Type B pancreatic cell (in vitro differentiated cells): ENCODE measurements around the gene INO80E. TPM values are rescaled to one million over a fixed set of nuclear protein-coding genes. Genes with fewer than 3 reads are reported as not detected.

Source experiments
- DNase-seq: peaks from one replicate; pipeline ENCODE4 v3.0.0; 2021; ENCODE audit warnings: mixed read lengths; ENCODE audit not compliant: unreplicated experiment; ENCODE audit errors: extremely low spot score
- H3K27ac Mint-ChIP-seq: 2 replicates; pipeline ENCODE4 v1.8.0; 2021; ENCODE audit warnings: mild to moderate bottlenecking, mixed read lengths
- H3K27me3 Mint-ChIP-seq: 2 replicates; pipeline ENCODE4 v1.8.0; 2021; ENCODE audit warnings: mixed read lengths
- H3K36me3 Mint-ChIP-seq: 2 replicates; pipeline ENCODE4 v1.8.0; 2021; ENCODE audit warnings: mixed read lengths
- H3K4me1 Mint-ChIP-seq: one replicate; pipeline ENCODE4 v1.8.0; 2021; ENCODE audit warnings: mixed read lengths; ENCODE audit not compliant: unreplicated experiment
- H3K4me3 Mint-ChIP-seq: 2 replicates; pipeline ENCODE4 v1.8.0; 2021; ENCODE audit warnings: mild to moderate bottlenecking, mixed read lengths
- H3K9me3 Mint-ChIP-seq: 2 replicates; pipeline ENCODE4 v1.8.0; 2021; ENCODE audit warnings: mixed read lengths
- total RNA-seq: library from RNA; stranded (reverse); gene quantifications from 2 replicates; pipeline ENCODE4 v1.2.1, GENCODE V29; 2021; ENCODE audit warnings: low replicate concordance
- TF ChIP-seq, protein P1 (sequence below): fragments of 200-600 bp; sonication (generic); conservative IDR thresholded peaks from 2 replicates; pipeline ENCODE4 v1.5.0; 2021; ENCODE audit warnings: antibody characterized with exemption, mild to moderate bottlenecking

Gene INO80E
- total RNA-seq, 1 donor from 2014 or later = 78.7 TPM

DNA sequence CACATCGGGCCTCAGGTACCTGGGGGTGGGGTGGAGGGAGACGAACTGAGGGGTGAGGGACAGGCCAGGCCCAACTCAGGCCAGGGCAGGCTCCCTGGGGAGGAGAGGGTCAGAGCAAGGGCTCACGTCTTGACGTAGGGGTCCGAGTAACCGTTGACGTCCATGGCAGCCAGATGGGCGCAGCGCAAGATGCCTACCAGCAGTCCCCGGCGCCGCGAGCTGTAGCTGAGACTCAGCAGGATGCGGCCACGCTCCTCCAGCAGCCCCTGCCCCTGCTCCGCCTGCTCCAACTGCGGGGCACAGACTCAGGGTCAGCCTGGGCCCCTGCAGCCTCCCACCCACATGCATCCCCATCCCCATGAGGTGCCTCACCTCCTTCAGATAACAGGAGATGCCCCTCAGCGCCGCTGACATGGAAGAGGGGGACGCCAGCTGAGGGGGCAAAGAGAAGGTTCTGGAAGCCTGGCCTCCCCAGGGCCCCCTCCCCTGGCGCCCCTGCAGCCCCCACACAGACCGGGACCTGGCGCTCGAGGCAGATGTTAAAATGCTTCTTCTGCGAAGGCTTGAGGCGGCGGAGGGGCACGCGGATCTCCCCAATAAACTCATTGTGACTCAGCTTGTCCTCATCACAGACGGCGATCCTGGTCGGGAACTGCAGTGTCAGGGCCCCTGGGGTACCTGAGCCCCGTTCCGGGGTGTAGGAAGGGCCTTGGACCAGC is 10.8 kb downstream of the INO80E start:
- Mint-ChIP-seq H3K4me1 (peaks cover under 1% of the 10 kb centered on the region), H3K4me3 (no peak overlapping the region), H3K36me3 (no peaks in the 10 kb centered on the region), H3K27me3 (peaks cover 23% of the 10 kb centered on the region), H3K9me3 (no peaks in the 10 kb centered on the region), H3K27ac (no peak overlapping the region)
- TF ChIP-seq, protein P1, sequence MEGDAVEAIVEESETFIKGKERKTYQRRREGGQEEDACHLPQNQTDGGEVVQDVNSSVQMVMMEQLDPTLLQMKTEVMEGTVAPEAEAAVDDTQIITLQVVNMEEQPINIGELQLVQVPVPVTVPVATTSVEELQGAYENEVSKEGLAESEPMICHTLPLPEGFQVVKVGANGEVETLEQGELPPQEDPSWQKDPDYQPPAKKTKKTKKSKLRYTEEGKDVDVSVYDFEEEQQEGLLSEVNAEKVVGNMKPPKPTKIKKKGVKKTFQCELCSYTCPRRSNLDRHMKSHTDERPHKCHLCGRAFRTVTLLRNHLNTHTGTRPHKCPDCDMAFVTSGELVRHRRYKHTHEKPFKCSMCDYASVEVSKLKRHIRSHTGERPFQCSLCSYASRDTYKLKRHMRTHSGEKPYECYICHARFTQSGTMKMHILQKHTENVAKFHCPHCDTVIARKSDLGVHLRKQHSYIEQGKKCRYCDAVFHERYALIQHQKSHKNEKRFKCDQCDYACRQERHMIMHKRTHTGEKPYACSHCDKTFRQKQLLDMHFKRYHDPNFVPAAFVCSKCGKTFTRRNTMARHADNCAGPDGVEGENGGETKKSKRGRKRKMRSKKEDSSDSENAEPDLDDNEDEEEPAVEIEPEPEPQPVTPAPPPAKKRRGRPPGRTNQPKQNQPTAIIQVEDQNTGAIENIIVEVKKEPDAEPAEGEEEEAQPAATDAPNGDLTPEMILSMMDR = no peak
- DNase-seq = no peak

DNA sequence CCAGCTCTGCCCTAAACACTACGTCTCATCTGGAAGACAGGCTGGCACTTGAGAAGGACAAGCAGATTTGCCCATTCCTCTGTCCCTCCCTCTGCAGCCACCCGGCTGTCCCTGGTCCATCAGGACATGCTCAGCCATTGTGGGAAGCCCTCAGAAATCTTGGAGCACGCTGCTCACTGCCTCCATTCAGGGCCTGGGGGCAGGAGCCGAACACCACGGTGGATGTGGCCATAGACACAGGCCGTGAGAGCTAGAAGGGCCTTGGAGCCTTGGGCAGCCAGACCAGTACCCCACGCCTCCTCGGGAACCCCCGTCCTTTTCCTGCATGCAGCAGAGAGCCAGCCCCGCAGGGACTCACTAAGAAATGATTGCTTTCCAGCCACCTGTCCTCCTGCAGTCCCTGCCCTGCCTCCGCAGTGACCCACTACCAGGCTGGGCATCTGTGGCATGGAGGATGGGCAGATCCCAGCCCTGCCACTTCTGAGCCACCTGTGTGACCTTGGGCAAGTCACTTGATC is 11.4 kb downstream of the INO80E start:
- Mint-ChIP-seq H3K9me3 (no peaks in the 10 kb centered on the region), H3K27ac (no peak overlapping the region), H3K4me3 (no peak overlapping the region), H3K36me3 (no peaks in the 10 kb centered on the region), H3K4me1 (peaks cover 4% of the 10 kb centered on the region), H3K27me3 (peaks cover 29% of the 10 kb centered on the region)
- no peak for DNase-seq
- TF ChIP-seq, protein P1 = no peak

DNA sequence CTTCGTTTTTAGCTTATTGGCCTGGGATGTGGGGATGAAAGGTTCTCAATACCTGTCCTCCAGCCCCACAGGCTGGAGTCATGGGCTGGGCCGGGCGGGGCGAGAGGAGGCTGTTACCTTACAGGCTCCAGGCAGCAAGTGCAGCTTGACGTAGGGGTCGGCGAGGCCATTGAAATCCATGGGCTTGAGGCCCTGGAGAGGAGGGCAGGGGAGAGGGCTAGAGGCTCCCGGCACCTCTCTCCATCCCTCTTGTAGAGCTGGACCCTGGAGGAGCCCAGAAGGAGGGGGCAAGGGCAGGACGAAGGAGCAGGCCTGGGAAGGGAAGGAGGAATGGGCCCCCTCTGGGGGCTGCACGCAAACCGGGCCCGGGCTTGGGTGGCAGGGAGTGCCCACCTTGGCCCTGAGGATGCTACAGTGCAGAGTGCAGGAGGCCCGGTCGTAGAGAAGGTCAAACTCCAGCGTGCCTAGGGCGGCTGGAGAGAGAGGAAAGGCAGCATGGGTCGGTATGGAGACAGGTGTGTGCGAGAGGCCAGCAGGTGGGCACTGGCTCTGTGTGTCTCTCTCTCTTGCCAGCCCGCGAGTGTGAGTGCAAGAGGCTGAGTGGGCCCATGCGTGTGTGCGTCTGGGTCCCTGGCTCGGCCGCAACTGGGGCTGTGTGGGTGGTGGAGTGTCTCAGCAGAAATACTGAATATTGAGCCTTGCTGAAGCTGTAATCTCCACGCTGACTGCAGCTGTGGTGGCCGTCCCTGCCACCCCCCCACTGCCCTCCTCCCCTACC is 13.2 kb downstream of the INO80E start:
- Mint-ChIP-seq H3K27ac (no peak overlapping the region), H3K4me3 (peak overlapping the region; percentile 76), H3K9me3 (no peaks in the 10 kb centered on the region), H3K36me3 (no peaks in the 10 kb centered on the region), H3K27me3 (peaks cover 29% of the 10 kb centered on the region), H3K4me1 (peaks cover 4% of the 10 kb centered on the region)
- TF ChIP-seq, protein P1 = no peak
- DNase-seq = no peak

DNA sequence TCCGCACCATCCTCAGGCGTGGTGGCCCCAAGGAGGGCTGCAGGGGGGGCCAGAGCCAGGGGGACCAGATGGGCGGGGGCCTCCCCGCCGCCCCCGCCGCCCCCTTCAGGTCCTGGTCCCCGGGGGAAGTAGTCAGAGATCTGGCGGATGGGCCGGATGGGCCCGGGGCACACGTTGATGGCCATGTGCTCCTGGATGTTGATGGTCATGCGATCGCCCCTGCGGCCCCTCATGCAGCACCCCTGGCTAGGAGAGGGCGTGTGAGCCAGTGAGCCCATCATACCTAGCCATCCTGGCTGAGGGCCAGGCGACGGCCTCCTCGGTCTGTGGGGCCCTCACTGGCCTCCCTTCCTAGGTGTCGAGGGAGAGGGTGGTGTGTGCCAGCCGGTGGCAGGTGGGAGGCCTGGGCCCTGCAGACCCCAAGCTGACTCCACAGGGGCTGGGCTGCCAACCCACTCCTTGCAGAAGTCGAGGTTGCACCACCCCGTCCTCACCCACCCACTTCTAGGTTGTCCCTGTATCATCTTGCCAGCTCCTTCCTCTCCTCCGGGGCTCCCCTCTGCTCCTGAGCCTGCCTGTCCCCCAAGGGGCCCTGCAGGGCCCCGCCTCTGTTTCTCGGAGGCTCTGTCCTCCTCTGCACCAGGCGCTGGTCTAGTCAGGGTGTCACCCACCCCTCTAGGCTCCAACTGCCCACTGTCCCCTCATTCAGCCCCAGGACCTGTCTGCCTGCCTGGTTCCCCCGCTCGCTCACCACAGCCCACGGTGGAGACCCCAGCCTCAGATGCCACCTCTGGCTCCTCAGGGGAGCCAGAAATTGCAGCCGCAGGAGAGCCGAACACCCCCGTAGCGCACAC is 14.2 kb downstream of the INO80E start:
- TF ChIP-seq, protein P1 = no peak
- Mint-ChIP-seq H3K4me3 (peak overlapping the region; percentile 77), H3K36me3 (no peaks in the 10 kb centered on the region), H3K27ac (no peak overlapping the region), H3K9me3 (no peaks in the 10 kb centered on the region), H3K27me3 (peaks cover 29% of the 10 kb centered on the region), H3K4me1 (peaks cover 4% of the 10 kb centered on the region)
- no peak for DNase-seq

DNA sequence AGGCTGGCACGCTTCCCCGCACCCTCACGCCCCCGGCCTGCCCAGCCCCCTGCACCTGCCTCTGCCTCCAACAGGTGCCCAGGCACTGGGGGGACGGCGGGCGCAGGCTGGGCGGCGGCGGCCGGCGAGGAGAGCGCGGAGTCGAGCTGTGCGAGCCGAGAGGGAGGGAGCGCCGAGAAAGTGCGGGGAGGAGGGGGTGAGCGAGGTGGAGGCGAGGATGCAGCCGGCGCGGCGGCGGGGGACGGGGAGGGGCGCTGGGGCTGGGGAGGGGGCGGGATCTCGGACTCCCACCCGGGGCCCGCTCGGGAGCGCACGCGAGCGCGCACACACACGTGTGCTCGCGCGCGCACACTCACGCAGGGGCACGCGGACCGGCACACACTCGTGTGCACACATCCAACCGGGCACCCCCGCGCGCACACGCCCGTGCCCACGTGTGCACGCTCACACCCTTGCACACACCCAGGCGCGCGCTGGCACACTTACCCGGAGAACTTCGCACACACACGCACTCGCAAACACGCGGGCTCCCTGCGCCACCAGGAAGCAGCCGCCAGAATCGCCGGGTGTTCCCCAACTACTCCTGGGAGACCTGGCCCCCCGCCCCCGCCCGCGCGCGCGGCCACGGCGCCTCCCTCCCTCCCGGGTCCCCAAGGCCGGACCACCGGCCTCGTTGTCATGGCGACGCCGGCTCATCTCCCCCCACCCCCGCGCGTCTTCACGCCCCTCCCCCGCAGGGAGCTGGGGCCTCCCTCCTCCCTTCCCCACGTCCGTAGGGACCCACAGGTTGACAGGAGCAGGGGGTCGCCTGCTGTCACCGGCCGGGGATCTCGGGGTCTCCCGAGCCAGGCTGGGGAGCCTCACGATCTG is 15.0 kb downstream of the INO80E start, which contains the start of gene DOC2A:
Gene DOC2A (minus strand): TSS at position 184 of the 870 bp plus-strand sequence. CDS start 805 bp downstream, outside the sequence.
- TF ChIP-seq, protein P1 = no peak
- H3K9me3 Mint-ChIP-seq = no peaks in the 10 kb centered on the region
- no peak for DNase-seq
- peaks cover 4% of the 10 kb centered on the region for H3K4me1 Mint-ChIP-seq
- no peaks in the 10 kb centered on the region for H3K36me3 Mint-ChIP-seq
- no peak within 1 kb of the TSS for H3K27ac Mint-ChIP-seq
- H3K27me3 Mint-ChIP-seq = peaks cover 29% of the 10 kb centered on the region
- H3K4me3 Mint-ChIP-seq = peak within 1 kb of the TSS; percentile 92
